ENCODE results near the gene PLCH1.

Gene PLCH1

DNA sequence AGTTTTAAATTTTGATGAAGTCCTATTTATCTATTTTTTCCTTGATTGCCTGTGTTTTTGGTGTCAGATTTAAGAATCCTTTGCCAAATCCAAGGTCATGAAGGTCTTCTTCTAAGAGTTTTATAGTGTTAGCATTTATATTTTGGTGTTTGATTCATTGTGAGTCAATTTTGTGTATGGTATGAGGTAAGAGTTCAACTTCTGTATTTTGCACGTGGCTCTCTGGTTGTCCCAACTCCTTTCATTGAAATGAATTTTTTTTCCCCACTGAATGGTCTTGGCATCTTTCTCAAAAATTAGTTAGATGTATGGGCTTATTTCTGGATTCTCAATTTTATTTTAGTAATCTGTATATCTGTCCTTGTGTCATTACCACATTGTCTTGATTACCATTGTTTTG is 394.3 kb downstream of the PLCH1 start (continued):
- TF ChIP-seq, protein P1, sequence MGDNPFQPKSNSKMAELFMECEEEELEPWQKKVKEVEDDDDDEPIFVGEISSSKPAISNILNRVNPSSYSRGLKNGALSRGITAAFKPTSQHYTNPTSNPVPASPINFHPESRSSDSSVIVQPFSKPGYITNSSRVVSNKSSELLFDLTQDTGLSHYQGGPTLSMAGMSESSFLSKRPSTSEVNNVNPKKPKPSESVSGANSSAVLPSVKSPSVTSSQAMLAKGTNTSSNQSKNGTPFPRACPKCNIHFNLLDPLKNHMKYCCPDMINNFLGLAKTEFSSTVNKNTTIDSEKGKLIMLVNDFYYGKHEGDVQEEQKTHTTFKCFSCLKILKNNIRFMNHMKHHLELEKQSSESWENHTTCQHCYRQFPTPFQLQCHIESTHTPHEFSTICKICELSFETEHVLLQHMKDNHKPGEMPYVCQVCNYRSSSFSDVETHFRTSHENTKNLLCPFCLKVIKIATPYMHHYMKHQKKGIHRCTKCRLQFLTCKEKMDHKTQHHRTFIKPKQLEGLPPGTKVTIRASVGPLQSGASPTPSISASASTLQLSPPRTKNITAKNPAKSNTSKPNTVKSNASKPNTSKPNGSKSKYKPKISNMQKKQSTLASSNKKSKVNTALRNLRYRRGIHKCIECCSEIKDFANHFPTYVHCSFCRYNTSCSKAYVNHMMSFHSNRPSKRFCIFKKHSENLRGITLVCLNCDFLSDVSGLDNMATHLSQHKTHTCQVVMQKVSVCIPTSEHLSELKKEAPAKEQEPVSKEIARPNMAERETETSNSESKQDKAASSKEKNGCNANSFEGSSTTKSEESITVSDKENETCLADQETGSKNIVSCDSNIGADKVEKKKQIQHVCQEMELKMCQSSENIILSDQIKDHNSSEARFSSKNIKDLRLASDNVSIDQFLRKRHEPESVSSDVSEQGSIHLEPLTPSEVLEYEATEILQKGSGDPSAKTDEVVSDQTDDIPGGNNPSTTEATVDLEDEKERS (tag by site-specific recombination; IDR thresholded peaks at IDR 0.05) = no peak
- no peak for TF ChIP-seq OSR2 (tag by site-specific recombination; IDR thresholded peaks at IDR 0.05)
- no peak for TF ChIP-seq ZNF221 (tag by site-specific recombination; IDR thresholded peaks at IDR 0.05; ENCODE audit: borderline replicate concordance)
- no peak for TF ChIP-seq ZNF837 (tag by site-specific recombination; IDR thresholded peaks at IDR 0.05)
- TF ChIP-seq SP2 (tag by site-specific recombination; IDR thresholded peaks at IDR 0.05) = no peak

DNA sequence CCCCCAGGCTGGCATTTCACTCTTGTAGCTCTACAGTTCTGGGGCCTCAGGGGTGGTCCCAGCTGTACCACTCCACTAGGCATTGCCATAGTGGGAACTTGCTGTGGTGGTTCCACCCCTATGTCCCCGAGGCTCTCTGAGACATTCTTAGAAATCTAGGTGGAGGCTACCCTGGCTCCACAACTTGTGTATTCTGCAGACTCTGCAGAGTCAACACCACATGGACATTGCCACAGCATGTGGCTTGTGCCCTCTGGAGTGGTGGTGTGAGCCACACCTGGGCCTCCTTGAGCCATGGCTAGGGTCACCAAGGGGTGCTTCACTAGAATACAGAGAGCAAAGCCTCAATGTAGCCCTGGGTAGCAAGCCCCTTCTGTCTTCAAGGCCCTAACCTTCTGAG is 397.0 kb downstream of the PLCH1 start:
- TF ChIP-seq ZNF211 (tag by site-specific recombination; IDR thresholded peaks at IDR 0.05; ENCODE audit: low read depth) = no peak
- no peak for TF ChIP-seq ZNF311 (tag by site-specific recombination; IDR thresholded peaks at IDR 0.05; ENCODE audit: borderline replicate concordance)
- no peak for TF ChIP-seq KLF8 (tag by site-specific recombination; IDR thresholded peaks at IDR 0.05)
- no peak for TF ChIP-seq ZNF184 (tag by site-specific recombination; IDR thresholded peaks at IDR 0.05)
- TF ChIP-seq, protein P2, sequence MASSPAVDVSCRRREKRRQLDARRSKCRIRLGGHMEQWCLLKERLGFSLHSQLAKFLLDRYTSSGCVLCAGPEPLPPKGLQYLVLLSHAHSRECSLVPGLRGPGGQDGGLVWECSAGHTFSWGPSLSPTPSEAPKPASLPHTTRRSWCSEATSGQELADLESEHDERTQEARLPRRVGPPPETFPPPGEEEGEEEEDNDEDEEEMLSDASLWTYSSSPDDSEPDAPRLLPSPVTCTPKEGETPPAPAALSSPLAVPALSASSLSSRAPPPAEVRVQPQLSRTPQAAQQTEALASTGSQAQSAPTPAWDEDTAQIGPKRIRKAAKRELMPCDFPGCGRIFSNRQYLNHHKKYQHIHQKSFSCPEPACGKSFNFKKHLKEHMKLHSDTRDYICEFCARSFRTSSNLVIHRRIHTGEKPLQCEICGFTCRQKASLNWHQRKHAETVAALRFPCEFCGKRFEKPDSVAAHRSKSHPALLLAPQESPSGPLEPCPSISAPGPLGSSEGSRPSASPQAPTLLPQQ (tag by site-specific recombination; IDR thresholded peaks at IDR 0.05) = no peak
- TF ChIP-seq FEZF1 (tag by site-specific recombination; IDR thresholded peaks at IDR 0.05) = no peak
- TF ChIP-seq, protein P3, sequence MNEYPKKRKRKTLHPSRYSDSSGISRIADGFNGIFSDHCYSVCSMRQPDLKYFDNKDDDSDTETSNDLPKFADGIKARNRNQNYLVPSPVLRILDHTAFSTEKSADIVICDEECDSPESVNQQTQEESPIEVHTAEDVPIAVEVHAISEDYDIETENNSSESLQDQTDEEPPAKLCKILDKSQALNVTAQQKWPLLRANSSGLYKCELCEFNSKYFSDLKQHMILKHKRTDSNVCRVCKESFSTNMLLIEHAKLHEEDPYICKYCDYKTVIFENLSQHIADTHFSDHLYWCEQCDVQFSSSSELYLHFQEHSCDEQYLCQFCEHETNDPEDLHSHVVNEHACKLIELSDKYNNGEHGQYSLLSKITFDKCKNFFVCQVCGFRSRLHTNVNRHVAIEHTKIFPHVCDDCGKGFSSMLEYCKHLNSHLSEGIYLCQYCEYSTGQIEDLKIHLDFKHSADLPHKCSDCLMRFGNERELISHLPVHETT (tag by site-specific recombination; IDR thresholded peaks at IDR 0.05) = no peak
- CTCF ChIA-PET = interaction anchor here (0.9 kb wide), 1 partner anchor 24 kb away, joined by 3 read pairs; no protein-coding TSS in a partner anchor
- no peaks in the 10 kb centered on the region for H3K4me1 ChIP-seq (ENCODE audit: control insufficient read depth, insufficient read depth, low read length)

DNA sequence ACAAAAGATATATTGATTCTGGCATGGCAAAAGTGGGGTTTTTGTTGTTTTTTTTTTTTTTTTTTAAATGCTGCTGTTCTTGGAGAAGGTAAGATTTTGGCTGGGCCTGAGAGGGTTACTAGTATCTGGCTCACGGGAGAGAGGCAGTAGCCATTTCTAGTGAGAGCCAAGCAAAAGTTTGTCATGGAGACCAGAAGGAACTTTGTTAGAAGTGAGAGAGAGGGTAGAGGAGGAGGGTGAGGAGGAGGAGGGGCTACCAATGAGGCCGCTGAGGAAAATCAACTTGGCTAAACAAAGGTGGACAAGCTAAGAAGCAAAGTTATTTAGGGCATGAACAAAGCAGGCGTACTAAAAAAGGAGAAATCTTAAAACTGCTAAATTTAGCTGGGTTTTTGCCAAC is 402.5 kb downstream of the PLCH1 start:
- Histone ChIP-seq H3K4me1 (ENCODE audit: control insufficient read depth, insufficient read depth, low read length) (no peaks in the 10 kb centered on the region), H3K4me3 (ENCODE audit: low read depth, low read length) (no peak overlapping the region), H3K27ac (ENCODE audit: extremely low read depth, low read depth, low read length) (no peak overlapping the region), H3K36me3 (ENCODE audit: control insufficient read depth in 2 of 2, insufficient read depth in 1 of 2, low read length in 2 of 2) (no peaks in the 10 kb centered on the region), H3K9me3 (ENCODE audit: control insufficient read depth, insufficient read depth, low read depth, low read length) (no peaks in the 10 kb centered on the region)
- TF ChIP-seq ZNF501 (tag by site-specific recombination; IDR thresholded peaks at IDR 0.05) = no peak
- no peak for TF ChIP-seq TRIM28 (IDR thresholded peaks at IDR 0.05; ENCODE audit: borderline replicate concordance, low read length)
- TF ChIP-seq OSR2 (tag by site-specific recombination; IDR thresholded peaks at IDR 0.05) = no peak
- POLR2A ChIA-PET = no interaction called here
- CTCF ChIA-PET = interaction anchor here (0.7 kb wide), 1 partner anchor 584 kb away, joined by 5 read pairs; no protein-coding TSS in a partner anchor

More for the DNA sequence above, 397.0 kb downstream of the PLCH1 start:
- Histone ChIP-seq H3K27ac (ENCODE audit: extremely low read depth, low read depth, low read length) (no peak overlapping the region), H3K36me3 (ENCODE audit: control insufficient read depth in 2 of 2, insufficient read depth in 1 of 2, low read length in 2 of 2) (no peaks in the 10 kb centered on the region), H3K9me3 (ENCODE audit: control insufficient read depth, insufficient read depth, low read depth, low read length) (no peaks in the 10 kb centered on the region), H3K4me3 (ENCODE audit: low read depth, low read length) (no peak overlapping the region)
- POLR2A ChIA-PET = no interaction called here

DNA sequence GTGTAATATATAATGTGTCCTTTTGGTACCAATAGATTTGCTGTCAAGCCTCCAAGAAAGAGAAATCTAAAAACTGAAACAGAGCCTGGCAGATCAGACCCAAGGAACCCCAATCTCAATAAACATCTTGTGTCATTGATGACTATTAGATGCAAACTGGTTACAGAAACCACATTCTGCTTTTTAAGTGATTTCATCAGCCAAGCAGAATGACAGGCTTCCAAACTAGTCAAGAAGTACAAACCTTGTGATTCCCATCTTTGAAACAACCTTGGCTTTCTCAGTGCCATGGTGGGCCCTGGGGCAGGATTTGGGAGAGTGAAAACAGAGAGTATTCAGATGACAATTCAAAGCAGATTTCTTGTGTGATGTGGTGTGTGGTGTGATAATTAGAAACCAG is 405.8 kb downstream of the PLCH1 start:
- Histone ChIP-seq H3K4me3 (ENCODE audit: low read depth, low read length) (no peak overlapping the region), H3K36me3 (ENCODE audit: control insufficient read depth in 2 of 2, insufficient read depth in 1 of 2, low read length in 2 of 2) (no peaks in the 10 kb centered on the region), H3K9me3 (ENCODE audit: control insufficient read depth, insufficient read depth, low read depth, low read length) (no peaks in the 10 kb centered on the region), H3K4me1 (ENCODE audit: control insufficient read depth, insufficient read depth, low read length) (no peaks in the 10 kb centered on the region), H3K27ac (ENCODE audit: extremely low read depth, low read depth, low read length) (no peak overlapping the region)
- TF ChIP-seq ZNF214 (tag by site-specific recombination; IDR thresholded peaks at IDR 0.05; ENCODE audit: borderline replicate concordance) (no peak), ZNF146 (tag by site-specific recombination; IDR thresholded peaks at IDR 0.05) (no peak), ZBTB7A (tag by site-specific recombination; IDR thresholded peaks at IDR 0.05; ENCODE audit: low read depth) (no peak)
- POLR2A ChIA-PET = no interaction called here
- CTCF ChIA-PET = no interaction called here
